HG02938 (cell line): ENCODE results near the gene TRIM28.
"Not testable (repeated sequence)": the region's sequence is repeated elsewhere in the genome, so short reads cannot be mapped to it uniquely, and the experiment has no call there.

Source experiments
- ATAC-seq: cut with Tn5 transposase; IDR thresholded peaks from one replicate; pipeline ENCODE4 v1.9.1; 2021; ENCODE audit warnings: mild to moderate bottlenecking, moderate library complexity; ENCODE audit not compliant: unreplicated experiment

The TRIM28 gene

DNA sequence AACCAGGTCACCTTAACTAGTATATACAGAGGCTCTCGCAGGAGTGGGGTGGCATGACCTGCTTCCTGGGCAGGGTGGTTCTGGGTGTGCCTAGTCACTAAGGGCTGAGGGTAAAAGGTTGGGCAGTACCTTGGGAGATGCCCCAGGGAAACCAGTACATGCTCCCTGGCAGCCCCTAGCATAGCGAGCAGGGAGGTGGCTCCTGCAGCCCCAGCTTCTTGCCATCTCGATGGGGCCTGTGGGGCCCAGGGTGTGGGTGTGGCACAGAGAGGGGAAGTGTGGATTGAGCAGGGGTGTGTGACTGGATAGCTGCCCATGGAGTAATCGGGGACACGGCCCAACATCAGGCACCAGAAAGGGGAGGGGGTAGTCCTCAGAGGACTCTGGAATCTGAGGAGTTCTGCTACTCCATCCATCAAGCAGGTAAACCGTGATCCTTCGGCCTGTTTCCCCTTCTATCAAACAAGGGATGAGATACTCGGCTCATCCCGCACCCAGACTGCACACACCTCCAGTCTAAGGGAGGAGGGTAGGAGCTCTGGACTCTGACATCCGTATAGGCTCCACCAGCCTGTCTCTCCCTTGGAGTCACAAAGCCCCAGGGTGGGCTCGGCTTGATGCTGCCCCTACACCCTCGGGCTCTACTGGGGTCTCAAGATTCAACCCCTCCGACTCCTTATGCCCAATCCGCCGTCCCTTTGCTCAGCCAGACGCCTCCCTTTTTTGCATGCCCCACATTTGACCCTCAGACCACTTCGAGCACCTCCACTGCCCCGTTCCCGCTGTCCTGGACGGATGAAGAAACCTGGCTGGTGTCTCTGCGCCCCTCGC, 25.4 kb upstream of the TRIM28 start:
- no peak for ATAC-seq

GRCh38 chr19:58519087-58519354, 24.8 kb upstream of the TRIM28 start:
- no peak for ATAC-seq

- peak; percentile 84 for ATAC-seq
Measured at GRCh38 chr19:58519355-58520256, 24.3 kb upstream of the TRIM28 start, which contains the start of gene ZBTB45. ZBTB45 (minus strand) TSS chr19:58519810; CDS start chr19:58517673, 2,137 bp downstream.

- ATAC-seq, result no peak
Measured at GRCh38 chr19:58520257-58520599, 23.6 kb upstream of the TRIM28 start.

DNA sequence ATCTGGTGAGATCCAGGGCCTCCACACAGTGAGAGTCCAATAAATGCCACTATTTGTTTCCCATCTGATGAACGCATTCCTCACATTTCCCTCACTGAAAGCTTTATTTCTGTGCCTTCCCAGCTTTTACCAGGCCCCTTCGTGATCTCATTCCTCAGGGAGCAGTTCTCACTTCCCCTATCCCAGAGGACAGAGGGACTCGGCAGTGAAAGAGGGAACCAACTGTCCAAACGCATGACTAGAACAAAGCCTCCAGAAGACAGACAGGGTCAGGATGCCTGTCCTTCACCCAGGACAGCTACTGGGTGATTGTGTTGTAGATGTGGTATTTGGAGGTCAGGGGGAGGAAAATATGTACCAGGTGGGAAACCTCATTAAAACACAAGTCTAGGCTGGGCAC, 22.2 kb upstream of the TRIM28 start:
- ATAC-seq, result no peak

- ATAC-seq, result no peak
Measured at GRCh38 chr19:58522709-58523108, 21.2 kb upstream of the TRIM28 start.

DNA sequence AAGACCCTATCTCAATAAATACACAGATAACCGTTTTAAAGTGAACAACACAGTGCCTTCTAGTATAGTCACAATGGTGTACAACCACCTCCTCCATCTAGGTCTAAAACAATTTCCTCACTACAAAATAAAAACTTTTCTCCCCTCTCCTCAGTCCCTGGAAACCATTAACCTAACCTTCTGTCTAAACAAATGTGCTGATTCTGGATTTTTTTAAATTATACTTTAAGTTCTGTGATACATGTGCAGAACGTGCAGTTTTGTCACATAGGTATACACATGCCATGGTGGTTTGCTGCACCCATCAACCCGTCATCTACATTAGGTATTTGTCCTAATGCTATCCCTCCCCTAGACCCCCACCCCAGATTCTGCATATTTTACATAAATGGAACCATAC, 14.5 kb upstream of the TRIM28 start:
- ATAC-seq, result no peak

DNA sequence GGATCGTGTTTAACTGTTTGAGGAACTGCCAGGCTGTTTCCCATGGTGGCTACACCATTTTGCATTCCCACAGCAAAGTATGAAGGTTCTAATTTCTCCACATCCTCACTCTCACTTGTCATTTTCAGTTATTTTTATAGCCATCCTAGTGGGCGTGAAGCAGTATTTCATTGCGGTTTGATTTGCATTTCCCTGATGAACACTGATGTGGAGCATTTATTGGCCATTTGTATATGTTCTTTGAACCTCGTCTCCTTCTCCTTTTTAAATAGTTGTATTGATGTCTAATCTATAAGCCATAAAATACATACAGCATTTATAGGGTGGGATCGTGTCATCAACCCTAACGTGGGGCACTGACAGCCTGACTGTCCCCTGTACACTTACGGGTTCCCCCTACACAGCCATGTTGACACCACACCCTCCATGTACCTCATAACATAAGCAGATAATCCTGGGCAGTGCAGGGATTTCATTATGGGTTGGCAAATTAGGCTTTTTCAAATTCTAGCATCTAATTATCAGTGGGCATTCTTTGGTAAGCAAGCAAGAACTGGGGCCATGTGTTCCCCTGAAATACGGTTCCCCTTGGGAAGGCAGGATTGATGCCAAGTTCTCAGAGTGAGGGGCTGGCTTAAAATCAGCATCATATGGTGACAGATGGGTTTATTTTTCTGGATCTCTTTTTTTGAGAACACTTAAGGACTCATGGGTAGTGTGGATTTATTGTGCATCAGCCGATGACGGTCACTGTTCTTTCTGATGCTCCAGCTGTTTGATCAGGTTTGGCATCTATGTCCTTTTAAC, 12.6 kb upstream of the TRIM28 start:
- no peak for ATAC-seq

GRCh38 chr19:58535857-58536256, 8.0 kb upstream of the TRIM28 start:
- ATAC-seq, result no peak

- no peak for ATAC-seq
Measured at GRCh38 chr19:58536852-58537798, 6.7 kb upstream of the TRIM28 start.

DNA sequence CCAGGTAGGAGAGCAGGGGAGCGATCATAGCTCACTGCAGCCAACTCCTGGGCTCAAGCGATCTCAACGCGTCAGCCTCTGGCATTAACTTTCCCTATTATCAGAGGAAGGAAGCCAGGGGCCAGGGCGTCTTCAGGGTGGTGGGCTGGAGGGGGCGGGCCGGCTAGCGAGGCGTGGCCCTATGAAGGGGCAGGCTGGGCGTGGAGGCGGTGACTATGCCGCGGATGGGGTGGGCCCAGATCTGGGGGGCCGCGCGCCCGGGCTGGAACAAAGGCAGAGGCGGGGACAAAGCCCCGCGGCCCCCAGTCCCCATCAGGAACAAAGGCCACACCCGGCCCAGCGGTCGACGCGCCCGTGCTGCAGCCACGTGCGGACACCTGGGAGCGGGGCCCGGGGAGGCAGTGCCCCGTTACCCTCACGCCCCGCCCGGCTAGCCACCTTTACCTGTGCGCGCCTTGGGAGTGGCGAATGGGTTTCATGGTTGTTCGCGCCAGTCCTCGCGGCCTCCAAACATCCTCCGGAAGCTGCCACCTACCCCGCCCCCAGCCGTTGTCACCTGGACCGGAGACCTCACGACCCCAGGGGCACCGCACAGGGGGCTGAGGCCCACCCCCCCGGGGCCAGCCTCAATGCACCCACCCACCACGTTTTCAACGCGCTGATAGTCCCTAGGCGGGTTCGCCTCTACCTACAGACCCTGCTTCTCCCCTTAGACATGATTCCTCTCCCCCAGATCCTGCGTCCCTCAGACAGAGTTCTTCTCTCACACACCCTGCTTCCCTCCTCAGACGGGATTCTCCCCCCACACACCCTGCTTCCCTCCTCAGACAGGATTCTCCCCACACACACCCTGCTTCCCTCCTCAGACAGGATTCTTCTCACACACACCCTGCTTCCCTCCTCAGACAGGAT, 5.4 kb upstream of the TRIM28 start:
- no peak for ATAC-seq

DNA sequence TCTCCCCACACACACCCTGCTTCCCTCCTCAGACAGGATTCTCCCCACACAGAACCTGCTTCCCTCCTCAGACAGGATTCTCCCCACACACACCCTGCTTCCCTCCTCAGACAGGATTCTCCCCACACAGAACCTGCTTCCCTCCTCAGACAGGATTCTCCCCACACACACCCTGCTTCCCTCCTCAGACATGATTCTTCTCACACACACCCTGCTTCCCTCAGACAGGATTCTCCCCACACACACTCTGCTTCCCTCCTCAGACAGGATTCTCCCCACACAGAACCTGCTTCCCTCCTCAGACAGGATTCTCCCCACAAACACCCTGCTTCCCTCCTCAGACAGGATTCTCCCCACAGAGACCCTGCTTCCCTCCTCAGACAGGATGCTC, 4.7 kb upstream of the TRIM28 start:
- ATAC-seq, result not testable (repeated sequence)

DNA sequence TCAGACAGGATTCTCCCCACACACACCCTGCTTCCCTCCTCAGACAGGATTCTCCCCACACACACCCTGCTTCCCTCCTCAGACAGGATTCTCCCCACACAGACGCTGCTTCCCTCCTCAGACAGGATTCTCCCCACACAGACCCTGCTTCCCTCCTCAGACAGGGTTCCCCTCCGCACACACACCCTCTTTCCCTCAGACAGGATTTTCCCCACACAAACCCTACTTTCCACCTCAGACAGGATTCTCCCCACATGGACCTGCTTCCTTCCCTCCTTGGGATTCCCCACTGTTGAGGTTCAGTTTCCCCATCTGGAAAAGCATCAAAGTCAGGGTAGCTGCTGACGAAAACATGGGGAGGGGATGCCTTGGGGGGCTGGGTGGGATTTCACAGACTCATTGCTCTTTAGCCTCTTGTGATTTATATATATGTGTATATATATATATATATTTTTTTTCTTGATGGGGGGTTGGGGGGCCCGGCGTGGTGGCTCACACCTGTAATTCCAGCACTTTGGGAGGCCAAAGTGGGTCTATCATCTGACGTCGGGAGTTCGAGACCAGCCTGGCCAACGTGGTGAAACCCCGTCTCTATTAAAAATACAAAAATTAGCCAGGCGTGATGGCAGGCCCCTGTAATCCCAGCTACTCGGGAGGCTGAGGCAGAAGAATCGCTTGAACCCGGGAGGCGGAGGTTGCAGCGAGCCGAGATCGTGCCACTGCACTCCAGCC, 1.1 kb upstream of the TRIM28 start:
- ATAC-seq, result not testable (repeated sequence)

GRCh38 chr19:58544591-58545285, 874 bp downstream of the TRIM28 start:
- peak; percentile 37 for ATAC-seq

DNA sequence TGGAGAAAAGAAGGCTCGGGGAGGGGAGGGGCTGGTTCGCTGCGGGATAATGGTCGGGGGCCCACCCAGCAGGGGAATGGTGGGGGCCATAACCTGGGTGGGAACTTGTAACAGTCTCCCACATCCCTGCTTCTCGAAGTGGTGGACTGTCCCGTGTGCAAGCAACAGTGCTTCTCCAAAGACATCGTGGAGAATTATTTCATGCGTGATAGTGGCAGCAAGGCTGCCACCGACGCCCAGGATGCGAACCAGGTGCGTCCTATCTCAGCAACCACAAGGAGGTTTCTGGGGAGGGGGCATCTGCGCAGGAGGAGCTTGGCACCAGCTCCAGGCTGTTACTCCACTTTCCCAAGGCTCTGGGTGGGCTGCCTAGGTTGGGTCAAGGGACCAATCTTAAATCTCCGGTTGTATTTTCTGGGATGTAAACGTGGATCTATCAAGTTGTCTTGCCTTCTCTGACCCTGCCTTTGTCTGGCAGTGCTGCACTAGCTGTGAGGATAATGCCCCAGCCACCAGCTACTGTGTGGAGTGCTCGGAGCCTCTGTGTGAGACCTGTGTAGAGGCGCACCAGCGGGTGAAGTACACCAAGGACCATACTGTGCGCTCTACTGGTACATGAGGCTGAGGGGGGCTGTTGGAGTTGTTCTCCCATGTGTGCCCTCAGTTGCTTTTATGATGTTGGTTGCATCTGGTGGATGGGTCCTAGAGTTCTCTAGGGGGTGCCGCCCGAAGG, 1.6 kb downstream of the TRIM28 start:
- ATAC-seq, result no peak

GRCh38 chr19:58546019-58546530, 2.2 kb downstream of the TRIM28 start:
- ATAC-seq, result no peak
